ENCODE data around the gene SNRPB.

SNRPB gene

DNA sequence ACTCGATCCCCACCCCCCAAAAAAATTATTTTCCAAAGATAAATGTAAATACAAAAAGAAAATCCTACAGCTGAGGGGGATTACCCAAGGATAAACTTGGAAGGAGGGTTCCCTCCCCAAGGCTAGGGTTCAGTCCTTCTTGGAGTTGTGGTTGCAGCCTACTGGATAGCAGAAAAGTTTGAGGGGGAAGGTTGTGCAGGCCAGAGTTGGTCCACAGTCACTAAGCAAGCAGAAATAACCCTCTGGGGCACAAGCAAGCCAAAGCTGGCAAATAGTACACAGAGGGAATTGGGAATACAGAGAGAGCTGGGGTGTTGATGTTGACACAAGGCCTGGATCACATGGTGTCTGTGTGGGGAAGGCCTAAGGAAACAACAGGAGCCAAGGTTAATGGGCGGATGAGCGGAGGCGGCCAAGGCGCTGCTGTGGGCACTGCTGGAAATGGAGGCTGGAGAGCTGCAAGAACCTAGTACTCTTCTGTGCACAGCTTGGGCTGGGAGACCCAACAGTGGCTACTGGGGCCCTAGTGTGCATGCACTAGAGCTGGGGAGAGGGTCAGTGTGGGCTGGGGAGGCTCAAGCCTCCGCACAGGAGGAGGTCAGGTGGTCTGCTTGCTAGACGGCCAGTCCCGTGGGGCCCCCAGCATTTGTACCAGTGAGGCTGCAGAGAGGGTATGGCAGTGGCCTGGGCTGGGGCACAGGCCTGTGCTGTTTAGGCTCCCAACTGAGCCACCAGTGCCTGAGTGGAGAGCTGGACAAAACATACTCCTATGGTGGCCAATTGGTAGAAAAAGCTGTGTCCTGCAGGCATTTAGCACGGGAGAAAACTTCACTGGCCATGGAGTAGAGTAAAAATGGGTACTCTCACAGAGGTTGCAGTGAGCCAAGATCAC, 5.5 kb upstream of the SNRPB start:
- DNase-seq (ENCODE audit: low read depth): no peak

- DNase-seq (ENCODE audit: low read depth): peak; percentile 93
These were observed 2.9 kb upstream of the SNRPB start for GRCh38 chr20:2473516-2473915.

DNA sequence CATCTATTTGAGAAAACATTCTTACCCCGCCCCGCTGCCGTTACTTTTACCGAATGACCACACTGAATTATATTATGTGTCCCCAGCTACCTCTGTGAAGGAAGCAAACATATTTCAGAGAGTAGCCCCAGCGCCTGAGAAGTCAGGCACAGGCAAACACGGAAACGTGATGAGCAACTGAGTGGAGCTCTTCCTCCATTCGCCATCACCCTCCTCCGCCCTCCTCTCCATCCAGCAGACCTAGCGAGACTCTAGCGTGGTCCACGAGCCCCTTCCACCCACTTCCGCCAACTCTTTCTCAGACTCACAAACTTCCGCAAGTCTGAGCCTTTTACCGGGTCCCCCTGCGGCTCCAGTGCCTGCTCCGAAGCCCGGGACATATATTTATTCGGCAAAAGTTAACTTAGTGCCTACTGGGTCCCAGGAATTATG, 582 bp downstream of the SNRPB start:
- DNase-seq (ENCODE audit: low read depth): peak; percentile 77

DNA sequence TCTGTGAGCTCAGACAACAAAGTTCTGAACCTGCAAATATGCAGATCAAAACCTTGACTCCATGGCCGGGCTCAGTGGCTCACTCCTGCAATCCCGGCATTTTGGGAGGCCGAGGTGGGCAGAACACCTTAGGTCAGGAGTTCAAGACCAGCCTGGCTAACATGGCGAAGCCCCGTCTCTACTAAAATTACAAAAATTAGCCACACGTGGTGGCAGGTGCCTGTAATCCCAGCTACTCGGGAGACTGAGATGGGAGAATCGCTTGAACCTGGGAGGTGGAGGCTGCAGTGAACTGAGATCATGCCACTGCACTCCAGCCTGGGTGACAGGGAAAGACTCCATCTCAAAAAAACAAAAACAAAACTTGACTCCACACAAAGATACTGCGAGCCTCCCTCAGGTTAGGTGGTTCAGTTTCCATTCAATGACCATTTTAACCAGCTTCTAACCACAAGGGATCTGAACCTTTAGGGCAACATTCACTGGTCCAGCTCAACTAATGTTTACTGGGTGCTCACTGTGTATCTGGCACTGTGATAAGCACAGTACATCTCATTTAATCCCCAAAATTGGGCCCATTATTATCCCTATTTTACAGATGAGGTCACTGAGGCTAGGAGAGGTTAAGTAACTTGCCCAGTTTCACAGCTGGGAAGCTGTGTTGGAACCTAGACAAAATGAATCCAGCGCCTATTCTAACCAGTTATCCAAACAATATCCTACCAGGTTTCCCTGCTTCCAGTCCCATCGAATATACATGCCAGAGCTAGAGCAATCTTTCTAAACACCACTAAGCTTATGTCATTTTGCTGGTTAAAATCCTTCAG, 1.8 kb downstream of the SNRPB start:
- peak; percentile 22 for DNase-seq (ENCODE audit: low read depth)

DNA sequence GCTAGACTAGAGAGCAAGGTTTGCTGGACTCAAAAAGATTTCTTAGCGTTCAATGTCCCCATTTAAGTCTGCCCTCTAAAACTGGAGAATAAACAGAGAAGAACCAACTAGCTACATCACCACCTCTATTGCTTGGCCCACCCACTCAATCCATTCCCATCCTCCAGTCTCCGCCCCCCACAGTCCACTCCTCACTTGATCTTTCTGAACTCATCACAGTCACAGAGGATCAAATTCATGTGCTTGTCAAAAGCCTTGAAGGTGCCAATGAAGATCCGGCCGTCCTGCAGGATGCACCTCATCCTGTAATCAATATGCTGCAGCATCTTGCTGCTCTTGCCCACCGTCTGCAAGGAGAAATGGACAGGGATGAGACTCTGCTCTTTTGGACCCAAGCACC, 3.2 kb downstream of the SNRPB start:
- DNase-seq (ENCODE audit: low read depth): no peak

DNA sequence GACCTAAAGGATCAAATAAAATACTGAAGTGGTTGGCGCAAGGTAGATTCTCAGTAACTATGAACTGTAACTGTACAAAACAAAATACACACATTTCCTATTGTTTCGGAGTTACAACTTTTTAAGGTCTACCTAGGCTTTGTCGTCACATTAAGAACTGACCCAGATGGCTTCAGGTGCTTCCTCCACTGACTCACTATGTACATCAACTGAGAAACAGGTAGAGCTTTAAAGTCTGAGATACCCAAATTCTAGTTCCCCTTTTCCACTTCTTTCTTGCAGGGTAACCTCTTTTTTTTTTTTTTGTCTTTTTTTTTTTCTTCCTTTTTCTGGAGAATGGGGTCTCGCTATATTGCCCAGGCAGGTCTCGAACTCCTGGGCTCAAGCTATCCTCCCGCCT, 5.5 kb downstream of the SNRPB start:
- DNase-seq (ENCODE audit: low read depth): no peak

DNA sequence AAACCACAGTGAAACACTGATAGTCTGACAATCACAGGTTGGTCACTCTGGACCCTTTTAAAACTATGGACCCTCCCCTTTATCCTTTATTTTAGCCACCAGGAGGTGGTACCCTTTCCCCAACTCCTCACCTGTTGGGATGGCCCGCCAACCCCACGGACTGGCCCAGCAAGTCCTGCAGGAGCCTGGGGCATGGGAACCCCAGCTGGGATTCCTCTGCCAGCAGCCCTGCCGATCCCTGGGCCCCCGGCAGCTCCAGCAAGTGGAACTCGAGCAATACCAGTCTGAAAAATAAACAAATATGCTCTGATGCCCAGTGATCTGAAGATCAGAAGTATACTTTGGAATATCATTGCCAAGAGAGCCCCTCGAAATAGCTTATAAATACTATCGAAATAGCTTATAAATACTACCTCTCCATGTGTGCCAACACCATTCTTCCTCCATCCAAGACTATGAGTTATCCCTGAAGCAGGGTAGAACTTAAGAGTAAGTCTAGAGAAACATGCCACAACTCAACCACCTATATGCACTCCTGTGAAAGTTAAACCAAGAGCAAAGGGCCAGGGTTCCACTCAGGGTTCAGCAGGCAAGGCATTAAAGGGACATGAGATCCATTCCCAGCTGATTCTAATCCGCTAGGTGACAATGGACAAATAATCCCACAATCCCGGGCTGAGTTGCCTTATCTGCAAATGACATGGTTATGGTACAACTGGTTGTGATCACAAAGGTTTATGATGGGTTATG, 6.8 kb downstream of the SNRPB start:
- no peak for DNase-seq (ENCODE audit: low read depth)

GRCh38 chr20:2462484-2462883, 8.1 kb downstream of the SNRPB start:
- DNase-seq (ENCODE audit: low read depth): no peak

GRCh38 chr20:2460752-2461424, 9.7 kb downstream of the SNRPB start:
- no peak for DNase-seq (ENCODE audit: low read depth)

GRCh38 chr20:2459981-2460751, 10.4 kb downstream of the SNRPB start:
- no peak for DNase-seq (ENCODE audit: low read depth)

DNA sequence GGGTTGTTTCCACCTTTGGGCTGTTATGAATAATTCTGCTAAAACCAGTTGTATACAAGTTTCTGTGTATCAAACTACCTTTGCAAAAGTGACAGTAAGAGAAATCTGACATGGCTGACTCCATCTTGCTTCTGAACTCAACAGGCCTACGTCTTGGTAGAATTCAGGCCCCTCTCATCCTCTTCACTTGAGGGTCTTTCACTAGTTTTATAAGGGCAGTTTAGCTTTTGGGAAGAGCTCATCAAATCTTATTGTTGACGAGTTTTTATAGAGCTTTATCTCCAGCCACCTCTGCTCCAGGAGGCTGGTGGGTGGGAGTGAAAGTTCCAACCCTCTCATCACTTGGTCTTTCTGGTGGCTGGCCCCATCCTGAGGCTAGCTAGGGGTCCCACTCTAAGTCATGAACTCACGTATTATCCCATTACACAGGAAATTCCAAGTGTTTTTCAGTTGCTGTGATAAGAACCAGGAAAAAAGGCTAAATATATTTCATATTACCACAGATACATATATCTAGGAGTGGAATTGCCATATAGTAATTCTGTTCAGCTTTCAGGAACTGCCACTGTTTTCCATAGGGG, 11.6 kb downstream of the SNRPB start:
- DNase-seq (ENCODE audit: low read depth): no peak

- DNase-seq (ENCODE audit: low read depth): no peak
These were observed 14.7 kb downstream of the SNRPB start for GRCh38 chr20:2455771-2456497.

DNA sequence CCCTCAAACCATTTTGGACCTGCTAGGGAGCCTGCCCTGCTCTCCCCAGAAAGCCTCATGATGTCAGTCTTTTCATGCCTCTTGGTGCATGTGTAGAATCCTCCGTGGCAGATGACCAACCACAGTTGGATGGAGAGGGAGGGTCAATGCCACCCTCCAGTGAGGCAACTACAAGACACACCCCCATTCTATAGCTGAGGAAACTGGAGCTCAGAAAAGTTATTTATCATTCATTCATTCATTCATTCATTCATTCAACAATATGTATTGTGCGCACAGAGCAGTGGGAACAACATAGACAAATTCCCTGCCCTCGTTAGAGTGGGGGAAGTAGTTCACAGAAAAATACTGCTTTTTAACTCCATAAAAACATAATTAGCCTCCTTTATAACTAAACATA, 16.8 kb downstream of the SNRPB start:
- no peak for DNase-seq (ENCODE audit: low read depth)

DNA sequence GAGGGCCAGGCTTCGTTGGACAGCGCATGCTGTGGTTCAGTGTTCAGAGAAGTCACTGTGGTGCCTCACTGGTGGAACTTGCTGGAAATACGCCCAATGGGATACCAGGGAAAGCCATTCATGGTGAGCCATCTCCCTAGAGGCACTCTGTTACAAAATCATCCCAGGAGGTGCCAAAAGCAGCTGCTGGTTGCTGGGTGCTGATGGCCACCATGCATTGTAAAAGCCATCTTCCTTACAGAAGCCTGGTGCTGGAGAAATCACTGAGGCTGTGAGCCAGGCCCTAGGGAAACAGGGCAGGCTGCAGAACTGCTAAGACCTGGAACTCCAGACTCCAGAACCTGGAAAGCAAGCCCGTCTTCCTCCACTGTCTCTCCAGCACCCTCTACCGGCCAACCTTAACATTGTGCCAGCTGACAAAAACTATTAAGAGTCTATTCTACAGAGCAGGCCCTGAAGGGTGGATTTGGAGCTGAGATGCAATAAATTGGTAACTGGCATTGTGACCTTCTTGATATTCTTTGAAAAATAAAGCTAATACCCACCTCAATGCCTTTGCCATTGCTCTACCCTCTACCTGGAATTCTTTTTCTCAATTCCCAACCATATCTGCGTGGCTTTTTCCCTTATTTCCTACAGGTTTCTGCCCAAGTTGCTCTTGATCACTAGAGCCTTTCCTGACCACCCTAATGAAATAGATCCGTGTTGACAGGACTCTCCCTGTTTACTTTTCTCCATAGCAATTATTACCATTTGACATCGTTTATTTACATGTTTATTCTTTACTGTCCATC, 18.5 kb downstream of the SNRPB start:
- DNase-seq (ENCODE audit: low read depth): peak; percentile 76

DNA sequence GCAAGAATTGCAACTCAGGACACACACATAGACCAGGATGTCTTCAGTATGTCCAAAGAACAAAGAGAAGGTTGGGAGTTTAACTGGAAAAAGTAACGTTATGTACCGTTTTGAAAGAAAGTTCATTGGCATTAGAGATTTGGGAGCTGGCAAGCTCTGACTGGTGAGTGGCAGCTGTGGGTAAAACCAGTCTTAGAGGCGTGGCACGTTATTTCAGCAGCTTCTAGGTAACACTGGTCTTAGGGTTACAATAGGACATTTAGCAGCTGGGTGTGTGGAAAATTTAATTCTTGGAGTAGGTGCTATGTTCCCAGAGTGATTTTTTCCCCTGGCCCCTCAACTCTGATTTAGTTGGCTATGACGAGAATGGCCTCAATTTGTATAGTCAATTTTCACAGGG, 19.2 kb downstream of the SNRPB start:
- no peak for DNase-seq (ENCODE audit: low read depth)

GRCh38 chr20:2449386-2449785, 21.2 kb downstream of the SNRPB start:
- no peak for DNase-seq (ENCODE audit: low read depth)

GRCh38 chr20:2446845-2447244, 23.7 kb downstream of the SNRPB start:
- DNase-seq (ENCODE audit: low read depth): no peak

GRCh38 chr20:2431185-2431584, 39.4 kb downstream of the SNRPB start:
- no peak for DNase-seq (ENCODE audit: low read depth)

DNA sequence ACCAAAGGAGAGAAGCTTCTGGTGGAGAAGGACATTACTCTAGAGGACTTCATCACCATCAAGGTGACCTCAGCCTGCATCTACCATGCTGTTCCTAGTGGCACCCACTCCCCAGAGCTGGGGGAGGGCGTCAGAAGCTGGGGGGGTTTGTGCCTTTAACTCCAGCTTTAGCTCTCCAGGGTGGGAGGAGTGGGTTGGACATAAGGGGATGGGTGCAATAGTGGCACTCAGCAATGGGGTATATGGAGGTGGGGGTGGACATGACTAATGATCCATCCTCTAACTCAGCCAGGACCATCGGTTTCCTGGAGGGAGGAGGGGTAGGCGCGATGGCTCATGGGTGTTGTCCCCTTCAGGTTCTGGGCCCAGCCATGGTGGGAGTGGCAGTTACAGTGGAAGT, 40.1 kb downstream of the SNRPB start:
- DNase-seq (ENCODE audit: low read depth): no peak

Measured in EH (cell line).